HG02678 (cell line): ENCODE measurements around the gene HCN2.
A peak's percentile ranks its signal among the peaks of the same experiment; 100 is the strongest.

Experiments
- ATAC-seq: cut with Tn5 transposase; IDR thresholded peaks from one replicate; pipeline ENCODE4 v1.9.1; 2021; ENCODE audit warnings: mild to moderate bottlenecking, moderate library complexity; ENCODE audit not compliant: unreplicated experiment

The HCN2 gene

GRCh38 chr19:570937-571565 lies 18.6 kb upstream of the HCN2 start:
- ATAC-seq, result no peak

GRCh38 chr19:571566-571974 lies 18.1 kb upstream of the HCN2 start:
- no peak for ATAC-seq

DNA sequence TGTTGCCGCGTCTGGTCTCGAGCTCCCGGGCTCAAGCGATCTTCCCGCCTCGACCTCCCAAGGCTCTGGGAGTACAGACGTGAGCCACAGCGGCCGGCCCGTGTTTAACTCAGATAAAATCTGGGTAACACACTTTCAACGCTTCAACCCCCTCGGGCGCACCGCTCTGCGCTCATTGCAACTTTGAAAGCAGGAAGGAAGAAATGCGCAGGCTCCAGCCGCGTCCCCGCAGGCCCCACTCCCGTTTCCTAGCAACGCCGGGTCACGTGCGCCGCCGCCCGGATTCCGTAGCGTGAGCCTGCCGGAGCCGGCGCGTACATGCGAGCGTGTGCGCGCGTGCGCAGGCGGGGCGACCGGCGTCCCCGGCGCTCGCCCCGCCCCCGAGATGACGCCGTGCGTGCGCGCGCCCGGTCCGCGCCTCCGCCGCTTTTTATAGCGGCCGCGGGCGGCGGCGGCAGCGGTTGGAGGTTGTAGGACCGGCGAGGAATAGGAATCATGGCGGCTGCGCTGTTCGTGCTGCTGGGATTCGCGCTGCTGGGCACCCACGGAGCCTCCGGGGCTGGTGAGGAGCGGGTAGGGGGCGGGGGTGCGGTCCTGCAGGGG lies 17.4 kb upstream of the HCN2 start, which contains the start of gene BSG:
Gene BSG, plus strand, starts transcription at position 457 of the 603 bp plus-strand sequence. Its CDS starts 39 bp downstream, at position 496.
- ATAC-seq, result peak; percentile 76

DNA sequence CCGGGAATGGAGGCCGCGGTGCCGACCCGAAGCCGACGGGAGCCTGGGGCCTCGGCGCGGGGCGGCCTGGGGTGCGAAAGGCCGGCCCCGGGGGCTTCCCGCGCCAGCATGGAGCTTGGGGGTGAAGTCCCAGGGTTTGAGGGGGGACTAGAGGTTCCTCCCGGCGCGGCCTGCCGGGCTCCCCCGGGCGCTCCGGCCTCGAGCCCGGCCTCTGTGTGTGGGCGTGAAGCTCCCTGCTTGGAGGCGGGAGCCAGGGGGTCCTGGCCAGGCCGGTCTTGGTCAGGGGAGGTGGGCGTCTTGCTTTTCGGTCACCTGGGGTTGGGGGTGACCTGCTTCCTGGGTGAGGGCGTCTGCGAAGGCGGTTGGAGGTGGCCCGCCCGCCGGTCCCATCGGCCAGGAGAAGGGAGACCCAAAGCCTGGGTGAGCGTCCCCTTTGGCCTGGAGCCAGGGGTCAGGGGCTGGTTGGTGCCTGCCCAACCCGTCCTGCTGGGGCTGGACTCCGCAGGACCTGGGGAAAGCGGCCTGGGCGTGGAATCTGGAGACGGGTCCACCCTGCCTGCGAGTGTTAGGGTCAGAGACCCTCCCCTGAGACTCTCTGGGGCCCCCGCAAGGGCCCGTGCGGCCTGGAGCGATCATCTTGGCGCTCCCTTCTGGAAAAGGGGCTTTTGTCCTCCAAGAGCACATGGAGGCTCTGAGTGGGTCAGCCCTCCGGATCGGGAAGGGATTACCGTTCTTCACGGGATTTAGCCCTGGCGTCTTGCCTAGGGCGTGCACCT lies 16.8 kb upstream of the HCN2 start:
- ATAC-seq, result peak; percentile 8

DNA sequence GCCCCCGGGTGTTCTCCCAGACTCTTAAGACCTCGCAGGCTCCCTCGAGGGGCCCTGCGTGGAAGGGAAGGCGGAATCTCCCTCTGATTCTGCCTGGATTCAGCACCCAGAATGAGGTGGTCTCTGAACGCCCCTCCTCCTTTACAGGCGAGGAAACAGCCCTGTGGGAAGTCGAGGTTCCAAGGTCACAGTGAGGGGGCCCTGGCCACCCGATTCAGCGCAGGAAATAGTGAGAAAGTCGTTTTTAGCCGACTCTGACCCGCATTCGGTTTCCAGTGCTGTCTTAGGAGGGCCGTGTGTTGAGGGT lies 16.2 kb upstream of the HCN2 start:
- ATAC-seq, result no peak

DNA sequence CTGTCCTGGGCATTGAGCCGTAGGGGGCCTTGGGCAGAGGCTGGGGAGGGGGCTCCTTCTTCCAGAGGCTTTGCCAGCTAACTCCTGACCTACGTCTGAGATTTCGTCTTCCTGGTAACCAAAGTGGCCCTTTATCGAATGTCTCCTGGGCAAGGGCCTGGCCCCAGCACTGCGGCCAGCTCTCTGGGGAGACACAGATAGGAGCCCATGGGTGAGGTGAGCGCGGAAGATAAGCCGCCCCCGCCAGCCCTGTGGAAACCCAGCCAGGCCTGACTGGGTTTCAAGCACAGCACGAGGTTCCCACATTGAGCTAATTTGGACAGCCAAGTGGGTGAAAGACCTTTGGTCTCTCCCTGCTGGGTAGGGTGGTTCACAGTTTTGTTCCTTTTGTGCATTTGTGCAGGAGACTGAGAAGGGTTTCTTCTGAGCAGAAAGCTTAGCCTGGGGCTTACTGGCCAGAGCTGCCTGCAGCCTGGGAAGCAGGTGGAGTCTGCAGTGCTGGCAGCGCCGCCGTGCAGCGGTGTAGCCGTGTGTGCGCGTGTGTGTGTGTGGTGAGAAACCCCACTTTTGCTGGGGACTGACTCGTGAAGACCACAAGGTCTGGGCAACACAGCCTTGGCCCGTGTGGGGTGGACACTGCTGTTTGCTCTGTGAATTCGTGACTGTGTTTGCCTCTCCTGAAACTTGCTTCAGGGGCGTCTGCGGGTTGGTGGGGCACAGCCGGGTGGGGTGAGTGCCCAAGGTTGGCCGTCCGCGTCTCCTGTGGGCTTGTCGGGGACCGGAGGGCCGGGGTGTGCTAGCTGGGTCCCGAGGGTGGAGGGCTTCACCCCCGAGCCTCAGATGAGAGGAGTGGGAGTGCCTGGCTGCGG lies 14.8 kb upstream of the HCN2 start:
- no peak for ATAC-seq

DNA sequence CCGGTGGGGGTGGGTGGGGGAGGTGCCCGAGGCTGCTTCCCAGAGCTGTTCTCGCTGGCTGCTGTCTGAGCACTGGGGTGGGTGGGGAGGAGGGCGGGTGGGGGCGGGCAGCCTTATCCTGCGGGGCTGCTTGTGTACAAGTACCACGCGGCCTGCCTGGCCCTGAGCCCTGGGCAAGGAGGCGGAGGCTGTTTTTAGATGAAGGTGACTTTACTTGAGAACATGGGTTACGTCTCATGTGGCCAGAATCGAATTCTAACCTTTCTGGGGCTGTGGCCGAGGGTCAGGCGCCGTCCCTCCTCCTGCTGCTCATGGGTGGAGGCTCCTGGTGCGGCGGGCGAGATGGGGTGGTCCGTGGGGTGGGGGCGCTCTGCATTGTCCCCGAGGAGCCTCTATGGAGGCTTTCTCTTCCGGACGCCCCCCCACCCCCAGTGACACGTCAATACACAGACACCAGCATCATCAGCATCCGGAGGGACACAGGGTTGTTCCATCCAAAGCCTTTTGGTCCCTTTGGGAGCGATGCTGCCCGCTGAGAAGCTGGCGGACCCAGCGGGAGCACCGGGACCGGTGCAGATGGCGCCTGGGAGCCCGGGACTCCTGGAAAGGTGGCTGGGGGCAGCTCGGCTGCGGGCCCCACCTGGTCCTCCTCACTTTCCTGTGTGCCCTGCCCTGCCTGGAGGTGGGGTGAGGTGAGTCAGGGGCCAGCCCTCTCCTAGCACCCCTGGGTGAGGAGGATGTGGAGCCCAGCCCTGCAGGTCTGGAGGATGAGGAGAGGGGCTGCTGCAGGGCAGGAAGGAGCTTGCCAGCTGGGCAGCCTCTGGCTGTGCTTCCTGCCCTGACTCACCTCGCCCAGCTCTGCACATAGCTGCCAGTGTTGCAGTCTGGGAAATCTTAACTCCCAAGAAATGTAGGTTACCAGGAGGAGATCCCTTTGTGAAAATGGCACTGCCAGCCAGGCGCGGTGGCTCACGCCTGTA lies 13.9 kb upstream of the HCN2 start:
- no peak for ATAC-seq

GRCh38 chr19:576768-577438 lies 12.8 kb upstream of the HCN2 start:
- ATAC-seq, result no peak

- no peak for ATAC-seq
Measured at GRCh38 chr19:577439-578392, 12.0 kb upstream of the HCN2 start.

DNA sequence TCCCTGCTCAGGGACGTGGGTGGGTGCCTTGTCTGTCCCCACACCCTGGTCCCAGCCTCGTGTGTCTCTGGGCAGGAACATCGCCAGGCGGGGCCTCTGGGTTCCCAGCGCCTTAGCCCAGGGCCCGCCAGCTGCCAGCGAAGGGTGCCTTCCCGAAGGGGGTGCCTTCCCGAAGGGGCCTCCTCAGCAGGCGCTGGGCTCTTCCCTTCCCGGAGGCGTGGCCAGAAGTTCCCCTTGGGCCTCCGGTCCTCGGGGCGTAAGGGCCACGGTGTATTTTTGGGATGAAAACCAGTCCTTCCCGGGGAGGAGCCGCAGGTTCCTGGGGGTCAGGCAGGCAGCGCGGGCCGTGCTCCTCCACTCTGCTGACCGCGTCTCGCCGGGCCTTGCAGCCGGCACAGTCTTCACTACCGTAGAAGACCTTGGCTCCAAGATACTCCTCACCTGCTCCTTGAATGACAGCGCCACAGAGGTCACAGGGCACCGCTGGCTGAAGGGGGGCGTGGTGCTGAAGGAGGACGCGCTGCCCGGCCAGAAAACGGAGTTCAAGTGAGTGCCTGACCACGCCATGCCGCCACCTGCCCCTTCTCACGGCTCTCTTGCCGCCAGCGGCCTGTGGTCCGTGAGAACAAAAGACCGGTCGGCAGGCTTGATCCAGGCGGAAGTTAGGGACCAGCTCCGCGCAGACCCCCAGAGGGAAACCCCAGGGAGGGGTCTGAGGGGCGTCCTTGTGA lies 10.4 kb upstream of the HCN2 start:
- ATAC-seq, result no peak

GRCh38 chr19:579842-580155 lies 9.9 kb upstream of the HCN2 start:
- ATAC-seq, result no peak

DNA sequence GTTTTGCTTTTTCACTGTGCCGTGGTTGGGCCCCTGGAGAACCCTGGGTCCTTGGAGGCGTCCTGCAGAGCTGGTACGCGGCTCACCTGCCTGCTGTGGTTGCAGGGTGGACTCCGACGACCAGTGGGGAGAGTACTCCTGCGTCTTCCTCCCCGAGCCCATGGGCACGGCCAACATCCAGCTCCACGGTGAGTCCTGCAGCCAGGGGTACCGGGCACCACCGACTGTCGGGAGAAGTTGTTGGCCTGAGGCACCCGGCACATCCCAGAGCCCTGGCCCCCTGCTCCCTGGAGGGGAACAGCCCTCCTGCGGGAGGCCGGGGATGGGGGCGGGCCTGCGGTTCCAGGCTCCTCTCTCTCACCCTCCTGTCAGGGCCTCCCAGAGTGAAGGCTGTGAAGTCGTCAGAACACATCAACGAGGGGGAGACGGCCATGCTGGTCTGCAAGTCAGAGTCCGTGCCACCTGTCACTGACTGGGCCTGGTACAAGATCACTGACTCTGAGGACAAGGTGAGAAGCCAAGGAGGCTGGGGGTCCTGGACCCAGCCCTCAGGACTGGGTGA lies 9.3 kb upstream of the HCN2 start:
- no peak for ATAC-seq

DNA sequence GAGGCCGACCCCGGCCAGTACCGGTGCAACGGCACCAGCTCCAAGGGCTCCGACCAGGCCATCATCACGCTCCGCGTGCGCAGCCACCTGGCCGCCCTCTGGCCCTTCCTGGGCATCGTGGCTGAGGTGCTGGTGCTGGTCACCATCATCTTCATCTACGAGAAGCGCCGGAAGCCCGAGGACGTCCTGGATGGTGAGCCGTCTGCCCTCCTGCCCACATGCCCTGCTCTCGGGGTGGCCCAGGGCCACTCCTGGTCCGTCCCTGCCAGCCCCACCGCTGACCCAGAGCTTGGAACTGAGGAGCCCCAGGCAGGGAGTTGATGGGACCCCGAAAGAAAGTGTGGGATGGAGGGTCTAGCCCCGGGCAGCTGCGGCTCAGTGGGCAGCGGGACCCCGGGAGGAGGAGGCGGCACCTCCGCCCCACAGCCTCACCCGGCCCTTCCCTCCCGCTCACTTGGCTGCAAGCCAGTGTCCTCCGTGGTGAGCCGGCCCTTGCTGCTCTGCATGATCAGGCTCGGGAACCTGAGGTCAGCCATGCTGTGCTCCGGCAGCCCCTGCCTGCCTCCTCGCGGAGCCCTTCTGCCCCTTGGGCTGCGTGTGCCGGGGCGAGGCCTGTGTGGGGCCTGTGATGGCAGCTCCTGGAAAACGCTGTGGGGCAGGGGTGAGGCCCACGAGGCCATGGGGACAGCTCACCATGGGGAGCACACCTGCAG lies 8.1 kb upstream of the HCN2 start:
- ATAC-seq, result no peak

- ATAC-seq, result no peak
Measured at GRCh38 chr19:582497-583197, 7.0 kb upstream of the HCN2 start.

GRCh38 chr19:583198-583967 lies 6.3 kb upstream of the HCN2 start:
- no peak for ATAC-seq

GRCh38 chr19:583968-584239 lies 5.8 kb upstream of the HCN2 start:
- no peak for ATAC-seq
